RWPE1 (cell line): ENCODE data around the gene BMPR1B.

Experiments
- CTCF ChIA-PET: fragments of 350-600 bp; sonication (Branson Sonifier 250); formaldehyde crosslinking; extraction: SDS; loops from one replicate; lab custom pipeline; 2021; lab: Yijun Ruan, JAX
- POLR2A ChIA-PET: fragments of 400-600 bp; formaldehyde crosslinking; extraction: SDS; loops from one replicate; lab custom pipeline; 2020; ENCODE audit warnings: antibody characterized with exemption; ENCODE audit not compliant: low non-redundant PET; lab: Yijun Ruan, JAX
- DNase-seq: peaks from one replicate; pipeline ENCODE4 v3.0.0; 2012; ENCODE audit warnings: low spot score
- H3K27ac ChIP-seq: fragments of 450-650 bp; 2 replicates; pipeline ENCODE4 v1.5.1; 2017
- TF ChIP-seq, protein P1 (sequence below): fragments of 450-650 bp; conservative IDR thresholded peaks from 2 replicates; pipeline ENCODE4 v1.5.1; 2017; ENCODE audit warnings: low read depth, mild to moderate bottlenecking

The BMPR1B gene

DNA sequence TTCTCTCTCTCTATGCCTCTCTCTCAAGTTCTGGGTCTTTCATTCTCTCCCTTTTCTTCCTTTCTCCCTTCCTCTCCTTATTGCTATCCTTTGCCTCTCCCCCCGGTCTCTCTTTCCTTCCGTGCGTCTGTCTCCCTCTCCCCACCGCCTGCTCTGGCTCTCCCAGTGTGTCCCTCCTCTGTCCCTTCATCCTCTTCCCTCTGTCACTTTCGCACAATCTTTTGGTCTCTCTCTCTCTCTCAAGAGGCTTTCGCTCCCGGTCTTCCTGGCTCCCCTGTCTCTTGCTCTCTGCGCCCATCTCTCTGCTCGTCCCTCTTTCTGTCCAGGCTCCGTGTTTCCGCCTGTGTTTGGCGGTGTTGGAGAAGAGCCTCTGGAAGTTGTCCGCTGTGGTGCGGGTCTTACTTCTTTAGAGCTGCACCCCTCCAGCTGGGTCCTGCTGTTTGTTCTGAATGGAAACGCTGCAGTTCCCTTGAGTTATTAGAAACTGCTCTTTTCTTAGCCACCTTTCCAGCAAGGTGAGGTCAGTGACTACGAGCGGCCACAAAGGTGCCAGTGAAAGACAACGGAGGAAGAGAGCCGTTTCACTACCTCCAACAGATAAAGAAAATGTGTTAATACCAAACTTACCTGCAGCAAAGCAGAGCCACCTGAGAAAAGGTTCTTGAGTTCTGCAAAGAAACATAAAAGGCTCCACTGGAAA lies 1.1 kb downstream of the BMPR1B start:
- ChIA-PET CTCF (no interaction called here), POLR2A (no interaction called here)
- peak overlapping the region; percentile 12; the same call in 1 of the 2 replicates for H3K27ac ChIP-seq
- TF ChIP-seq, protein P1, sequence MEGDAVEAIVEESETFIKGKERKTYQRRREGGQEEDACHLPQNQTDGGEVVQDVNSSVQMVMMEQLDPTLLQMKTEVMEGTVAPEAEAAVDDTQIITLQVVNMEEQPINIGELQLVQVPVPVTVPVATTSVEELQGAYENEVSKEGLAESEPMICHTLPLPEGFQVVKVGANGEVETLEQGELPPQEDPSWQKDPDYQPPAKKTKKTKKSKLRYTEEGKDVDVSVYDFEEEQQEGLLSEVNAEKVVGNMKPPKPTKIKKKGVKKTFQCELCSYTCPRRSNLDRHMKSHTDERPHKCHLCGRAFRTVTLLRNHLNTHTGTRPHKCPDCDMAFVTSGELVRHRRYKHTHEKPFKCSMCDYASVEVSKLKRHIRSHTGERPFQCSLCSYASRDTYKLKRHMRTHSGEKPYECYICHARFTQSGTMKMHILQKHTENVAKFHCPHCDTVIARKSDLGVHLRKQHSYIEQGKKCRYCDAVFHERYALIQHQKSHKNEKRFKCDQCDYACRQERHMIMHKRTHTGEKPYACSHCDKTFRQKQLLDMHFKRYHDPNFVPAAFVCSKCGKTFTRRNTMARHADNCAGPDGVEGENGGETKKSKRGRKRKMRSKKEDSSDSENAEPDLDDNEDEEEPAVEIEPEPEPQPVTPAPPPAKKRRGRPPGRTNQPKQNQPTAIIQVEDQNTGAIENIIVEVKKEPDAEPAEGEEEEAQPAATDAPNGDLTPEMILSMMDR = no peak
- DNase-seq = no peak

DNA sequence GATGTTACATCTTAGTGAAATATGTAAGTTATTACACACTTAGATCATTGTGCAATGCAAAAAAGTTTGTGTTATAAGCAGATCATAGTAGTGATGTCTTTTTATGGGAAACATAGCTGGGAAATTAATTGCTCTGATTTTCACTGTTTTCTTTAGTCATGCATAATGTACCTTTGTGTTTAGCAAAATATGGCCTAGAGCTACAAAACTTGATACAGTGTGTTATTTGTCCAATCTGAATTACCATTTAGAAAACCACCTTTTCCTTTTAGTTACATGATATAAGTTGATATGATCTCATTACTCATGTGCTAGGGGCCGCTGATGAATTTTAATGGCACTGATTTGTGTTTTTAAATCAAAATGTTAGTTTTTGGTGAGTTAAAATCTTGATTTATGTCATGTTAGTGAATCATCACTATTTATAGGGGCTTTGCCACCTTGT lies 2.0 kb downstream of the BMPR1B start:
- TF ChIP-seq, protein P1 = no peak
- POLR2A ChIA-PET = no interaction called here
- no peak overlapping the region for H3K27ac ChIP-seq
- no peak for DNase-seq
- CTCF ChIA-PET = no interaction called here

DNA sequence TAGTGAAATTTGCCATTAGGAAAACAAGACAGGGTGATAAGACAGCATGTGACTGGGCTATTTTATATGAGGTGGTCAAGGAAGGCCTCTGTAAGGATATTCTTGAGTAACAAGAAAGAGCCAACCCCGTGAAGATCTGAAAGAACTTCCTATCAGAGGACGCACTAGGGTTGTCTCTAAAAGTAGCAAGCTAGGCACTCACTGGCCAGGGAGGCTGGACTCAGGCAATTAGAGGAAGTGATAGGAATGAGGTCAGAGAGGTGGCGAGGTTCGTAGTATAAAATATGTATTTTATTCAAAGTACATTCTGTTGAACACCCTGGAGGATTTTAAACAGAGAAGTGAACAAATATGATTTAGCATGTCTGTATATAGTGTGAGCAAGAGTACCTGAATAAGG lies 4.6 kb downstream of the BMPR1B start:
- ChIA-PET POLR2A (no interaction called here), CTCF (no interaction called here)
- DNase-seq = no peak
- H3K27ac ChIP-seq = no peak overlapping the region
- TF ChIP-seq, protein P1 = no peak

DNA sequence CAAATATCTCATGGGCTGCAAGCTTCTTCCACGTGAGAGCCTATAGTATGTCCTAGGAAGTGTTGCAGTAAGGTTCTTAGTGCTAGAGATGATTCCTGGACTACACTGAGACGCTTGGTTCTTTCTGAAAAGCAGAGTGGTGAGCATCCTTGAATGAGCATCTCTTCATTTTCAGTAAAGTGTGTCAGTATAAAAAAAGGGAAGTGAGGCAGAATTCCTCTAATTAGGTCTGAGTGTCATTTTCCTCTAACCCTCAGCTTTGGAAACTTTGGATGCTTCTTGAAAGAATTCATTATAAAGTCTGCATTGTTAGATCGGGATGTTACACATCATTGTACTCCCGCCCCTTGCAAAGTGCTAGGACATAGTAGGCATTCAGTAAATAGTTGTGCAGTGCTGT lies 5.2 kb downstream of the BMPR1B start:
- ChIA-PET CTCF (no interaction called here), POLR2A (no interaction called here)
- TF ChIP-seq, protein P1 = no peak
- H3K27ac ChIP-seq = no peak overlapping the region
- no peak for DNase-seq

DNA sequence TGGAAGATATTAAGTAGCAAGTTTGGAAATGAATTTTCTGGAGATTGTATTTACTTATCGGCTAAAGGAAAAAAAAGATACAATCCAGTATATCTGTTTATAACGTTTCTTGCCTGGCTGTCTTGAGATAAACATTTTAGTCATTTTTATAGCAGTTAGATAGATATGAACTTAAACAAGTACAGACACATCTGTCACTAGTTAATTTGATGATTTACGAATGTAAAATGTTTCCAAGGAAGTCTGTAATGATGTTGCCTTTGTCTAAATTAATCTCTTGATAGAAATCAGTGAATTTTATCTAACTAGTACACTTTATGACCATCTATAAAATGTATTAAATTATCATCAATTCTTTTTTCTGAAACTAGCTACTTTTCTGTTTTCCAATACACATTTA lies 5.7 kb downstream of the BMPR1B start:
- TF ChIP-seq, protein P1 = no peak
- H3K27ac ChIP-seq = no peak overlapping the region
- POLR2A ChIA-PET = no interaction called here
- CTCF ChIA-PET = no interaction called here
- no peak for DNase-seq

DNA sequence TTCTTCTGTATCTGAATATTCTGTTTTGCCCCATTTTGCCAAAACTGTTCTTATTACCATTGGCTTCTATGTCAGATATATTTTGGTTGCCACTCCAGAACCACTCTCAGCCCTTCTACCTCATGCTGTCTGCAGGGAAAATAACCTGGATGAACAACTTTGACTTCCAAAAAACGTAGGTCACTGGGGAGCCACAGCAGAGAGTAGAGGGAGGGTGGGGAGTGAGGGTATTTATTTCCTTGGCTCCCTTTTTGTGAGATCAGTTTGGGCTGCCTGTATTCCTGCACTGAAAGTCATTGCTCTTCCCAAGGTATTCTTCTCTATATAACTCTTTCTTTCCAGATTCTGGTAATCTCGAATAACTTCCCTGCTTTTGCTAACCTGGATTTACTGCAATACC lies 6.3 kb downstream of the BMPR1B start:
- TF ChIP-seq, protein P1 = no peak
- no peak for DNase-seq
- CTCF ChIA-PET = no interaction called here
- no peak overlapping the region for H3K27ac ChIP-seq
- POLR2A ChIA-PET = no interaction called here
